ENCODE data around the gene SLC1A2.

SLC1A2 gene

DNA sequence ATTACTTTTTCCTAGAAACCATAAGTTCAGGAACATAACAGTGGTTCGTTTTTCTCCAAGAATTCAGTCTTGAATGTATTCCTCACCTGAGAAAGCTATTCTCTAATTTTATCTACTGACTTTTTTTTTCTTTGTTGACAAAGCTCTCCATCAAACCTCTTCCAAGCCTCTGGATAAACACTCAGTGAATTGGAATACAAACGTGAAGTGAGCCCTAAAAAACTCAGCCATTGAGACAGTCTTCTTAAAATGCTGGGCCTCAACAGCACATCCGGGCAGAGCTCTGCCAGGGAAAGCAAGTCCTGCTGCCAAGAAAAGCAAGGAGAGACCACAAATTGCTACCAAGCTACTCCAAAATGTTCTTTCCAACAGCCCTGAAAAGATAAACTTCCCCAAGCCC, 7.7 kb upstream of the SLC1A2 start:
- Histone ChIP-seq H3K4me1 (ENCODE audit: control insufficient read depth, insufficient read depth, low read length) (no peaks in the 10 kb centered on the region), H3K36me3 (ENCODE audit: control insufficient read depth, insufficient read depth, low read length) (peaks cover 3% of the 10 kb centered on the region; the same call in 1 of the 2 replicates), H3K27me3 (ENCODE audit: control insufficient read depth, insufficient read depth, low read length) (peaks cover 28% of the 10 kb centered on the region), H3K4me3 (ENCODE audit: low read depth, low read length) (no peak overlapping the region), H3K9ac (ENCODE audit: low read depth, low read length) (no peak overlapping the region), H3K27ac (ENCODE audit: low read depth, low read length) (no peak overlapping the region), H3K9me3 (ENCODE audit: control insufficient read depth, insufficient read depth, low read length) (no peaks in the 10 kb centered on the region)

DNA sequence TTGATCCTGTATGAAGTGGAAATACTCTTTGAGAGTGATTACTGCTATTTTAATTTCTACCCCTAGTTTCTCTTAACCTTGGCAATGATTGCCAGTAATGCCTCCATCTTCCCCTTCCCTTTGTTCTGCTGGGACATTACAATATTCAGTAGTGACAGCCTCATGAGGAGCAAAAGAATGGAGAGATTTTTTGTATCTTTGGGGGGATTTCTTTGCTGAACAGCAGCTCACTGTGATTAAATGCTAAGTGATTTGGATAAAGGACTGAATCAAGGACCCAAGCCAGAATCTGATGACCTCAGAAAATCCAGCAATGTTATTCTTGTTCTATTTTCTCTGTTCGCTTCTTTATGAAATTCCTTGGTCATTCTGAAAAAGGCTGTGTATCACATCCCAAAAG, 7.0 kb upstream of the SLC1A2 start:
- Histone ChIP-seq H3K9me3 (ENCODE audit: control insufficient read depth, insufficient read depth, low read length) (no peaks in the 10 kb centered on the region), H3K4me3 (ENCODE audit: low read depth, low read length) (no peak overlapping the region), H3K27me3 (ENCODE audit: control insufficient read depth, insufficient read depth, low read length) (peaks cover 35% of the 10 kb centered on the region), H3K9ac (ENCODE audit: low read depth, low read length) (no peak overlapping the region), H3K36me3 (ENCODE audit: control insufficient read depth, insufficient read depth, low read length) (no peaks in the 10 kb centered on the region), H3K27ac (ENCODE audit: low read depth, low read length) (no peak overlapping the region), H3K4me1 (ENCODE audit: control insufficient read depth, insufficient read depth, low read length) (no peaks in the 10 kb centered on the region)

DNA sequence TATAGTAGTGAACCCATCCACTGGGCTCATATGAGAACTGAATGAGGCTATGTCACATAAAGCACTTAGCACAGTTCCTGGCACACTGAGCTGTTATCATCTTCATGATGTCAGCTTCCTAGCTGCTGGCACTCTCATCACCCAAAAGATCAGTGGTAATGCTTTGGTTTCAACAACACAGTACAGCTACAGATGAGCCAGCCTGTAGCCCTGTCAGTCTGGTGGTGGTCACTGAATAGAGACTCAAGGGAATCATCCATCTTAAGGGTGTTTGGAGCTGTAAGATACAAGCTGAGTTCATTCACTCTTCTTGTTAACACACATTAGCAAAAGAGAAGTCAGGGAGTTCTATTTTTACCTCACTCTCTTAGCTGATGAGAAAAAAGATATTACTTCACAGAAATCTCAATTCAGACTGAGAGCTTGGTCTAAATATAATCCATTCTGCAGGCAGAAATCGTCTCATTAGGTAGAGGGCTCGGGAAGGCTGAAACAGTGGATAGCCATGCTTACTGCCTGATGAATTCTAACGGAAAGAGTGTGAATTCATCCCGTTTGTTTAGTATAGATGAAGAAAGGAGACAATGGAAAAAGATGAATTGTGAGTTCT, 6.3 kb upstream of the SLC1A2 start:
- H3K36me3 ChIP-seq (ENCODE audit: control insufficient read depth, insufficient read depth, low read length), result no peaks in the 10 kb centered on the region
- no peak overlapping the region for H3K4me3 ChIP-seq (ENCODE audit: low read depth, low read length)
- H3K27ac ChIP-seq (ENCODE audit: low read depth, low read length), result no peak overlapping the region
- no peaks in the 10 kb centered on the region for H3K9me3 ChIP-seq (ENCODE audit: control insufficient read depth, insufficient read depth, low read length)
- H3K27me3 ChIP-seq (ENCODE audit: control insufficient read depth, insufficient read depth, low read length), result peaks cover 42% of the 10 kb centered on the region
- H3K4me1 ChIP-seq (ENCODE audit: control insufficient read depth, insufficient read depth, low read length), result no peaks in the 10 kb centered on the region
- H3K9ac ChIP-seq (ENCODE audit: low read depth, low read length), result no peak overlapping the region

DNA sequence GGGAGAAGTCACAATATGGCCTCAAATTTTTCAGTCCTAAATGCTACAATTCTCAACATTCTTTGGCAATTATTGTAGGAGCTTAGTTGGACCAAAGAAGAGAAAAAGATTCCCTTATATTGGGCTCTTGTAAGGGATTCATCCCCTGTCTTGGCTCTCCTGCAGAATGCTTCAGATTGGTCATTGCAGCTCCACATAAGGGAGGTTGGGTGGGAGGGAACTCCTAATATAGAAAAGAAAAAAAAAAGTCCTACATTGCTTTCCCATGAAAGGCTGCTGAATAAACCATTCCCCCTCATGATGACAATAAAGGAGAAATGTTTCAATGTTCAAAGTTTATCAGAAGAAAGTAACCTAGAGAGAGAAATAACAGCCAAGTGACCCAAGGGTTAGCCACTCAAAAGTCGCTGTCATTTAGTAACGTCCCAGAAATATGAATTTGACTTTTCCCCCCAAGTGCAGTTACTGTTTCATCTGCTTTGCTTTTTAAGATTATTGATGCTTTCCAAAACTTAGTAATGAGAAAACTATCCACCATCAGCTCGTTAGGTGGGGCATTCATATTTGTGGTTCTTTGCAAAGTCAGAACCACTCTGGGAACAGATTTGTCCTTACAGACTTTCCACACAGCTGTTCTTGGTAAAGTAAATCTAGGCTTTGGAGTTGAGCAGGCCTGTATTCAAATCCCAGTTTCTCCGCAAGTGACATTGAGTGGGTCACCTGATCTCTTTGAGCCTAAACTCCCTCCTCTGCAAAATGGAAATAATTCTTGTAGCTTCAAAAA, 5.0 kb upstream of the SLC1A2 start:
- Histone ChIP-seq H3K36me3 (ENCODE audit: control insufficient read depth, insufficient read depth, low read length) (no peaks in the 10 kb centered on the region), H3K27me3 (ENCODE audit: control insufficient read depth, insufficient read depth, low read length) (peaks cover 55% of the 10 kb centered on the region), H3K9ac (ENCODE audit: low read depth, low read length) (no peak overlapping the region), H3K27ac (ENCODE audit: low read depth, low read length) (no peak overlapping the region), H3K4me1 (ENCODE audit: control insufficient read depth, insufficient read depth, low read length) (no peaks in the 10 kb centered on the region), H3K4me3 (ENCODE audit: low read depth, low read length) (no peak overlapping the region), H3K9me3 (ENCODE audit: control insufficient read depth, insufficient read depth, low read length) (no peaks in the 10 kb centered on the region)

DNA sequence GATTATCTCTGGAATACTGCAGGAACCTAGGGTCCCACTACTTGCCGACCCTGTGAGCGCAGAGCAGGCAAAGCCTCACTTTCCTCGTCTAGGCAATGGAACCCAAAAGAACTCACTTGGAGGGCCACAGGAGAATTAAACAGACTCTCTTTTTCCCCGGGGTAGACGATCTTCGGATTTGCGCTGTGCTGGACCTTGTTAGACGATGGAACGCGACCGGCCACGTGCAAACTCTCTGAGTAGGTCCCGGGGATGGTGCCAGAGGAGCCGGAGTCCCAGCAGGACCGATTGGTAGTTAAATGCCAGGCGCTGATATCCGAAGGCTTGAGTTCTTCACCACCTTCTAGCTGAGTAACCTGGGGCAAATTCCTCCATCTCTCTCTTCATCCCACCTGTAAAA, 1.0 kb upstream of the SLC1A2 start:
- no peak overlapping the region for H3K27ac ChIP-seq (ENCODE audit: low read depth, low read length)
- H3K4me3 ChIP-seq (ENCODE audit: low read depth, low read length), result peak overlapping the region; percentile 72
- peaks cover 6% of the 10 kb centered on the region; the same call in 1 of the 2 replicates for H3K4me1 ChIP-seq (ENCODE audit: control insufficient read depth, insufficient read depth, low read length)
- H3K9ac ChIP-seq (ENCODE audit: low read depth, low read length), result no peak overlapping the region
- H3K36me3 ChIP-seq (ENCODE audit: control insufficient read depth, insufficient read depth, low read length), result no peaks in the 10 kb centered on the region
- H3K9me3 ChIP-seq (ENCODE audit: control insufficient read depth, insufficient read depth, low read length), result no peaks in the 10 kb centered on the region
- H3K27me3 ChIP-seq (ENCODE audit: control insufficient read depth, insufficient read depth, low read length), result peaks cover 92% of the 10 kb centered on the region

DNA sequence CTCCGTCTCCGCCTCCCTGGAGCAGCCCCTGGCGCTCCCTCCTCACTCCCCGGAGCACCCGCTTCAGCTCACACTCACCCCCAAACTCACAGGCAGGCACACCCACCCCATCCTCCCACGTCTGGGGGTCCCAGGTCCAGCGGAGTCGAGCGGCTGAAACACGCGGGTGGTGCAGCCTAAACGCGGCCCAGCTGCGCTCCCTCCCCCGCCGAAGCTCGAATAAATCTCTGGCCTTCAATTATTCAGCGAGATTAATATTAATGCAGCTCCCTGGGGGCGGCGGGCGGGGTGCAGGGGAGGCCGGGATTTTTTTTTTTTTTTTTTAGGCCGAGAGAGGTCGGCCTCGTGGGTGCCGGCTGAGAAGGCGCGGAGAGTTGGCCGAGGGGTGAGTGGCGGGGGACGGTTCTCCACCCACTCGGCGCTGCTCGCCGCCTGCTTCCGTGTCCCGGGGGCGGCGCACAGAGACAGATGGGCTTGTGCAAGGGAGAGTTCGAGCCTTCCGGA, 524 bp upstream of the SLC1A2 start:
- H3K9ac ChIP-seq (ENCODE audit: low read depth, low read length), result 0 out of 2 replicates have a peak overlapping the region, but pooled peaks have one; percentile 7
- H3K4me3 ChIP-seq (ENCODE audit: low read depth, low read length), result peak overlapping the region; percentile 72
- peaks cover 6% of the 10 kb centered on the region; the same call in 1 of the 2 replicates for H3K4me1 ChIP-seq (ENCODE audit: control insufficient read depth, insufficient read depth, low read length)
- peaks cover 94% of the 10 kb centered on the region for H3K27me3 ChIP-seq (ENCODE audit: control insufficient read depth, insufficient read depth, low read length)
- H3K27ac ChIP-seq (ENCODE audit: low read depth, low read length), result no peak overlapping the region
- no peaks in the 10 kb centered on the region for H3K9me3 ChIP-seq (ENCODE audit: control insufficient read depth, insufficient read depth, low read length)
- H3K36me3 ChIP-seq (ENCODE audit: control insufficient read depth, insufficient read depth, low read length), result no peaks in the 10 kb centered on the region

DNA sequence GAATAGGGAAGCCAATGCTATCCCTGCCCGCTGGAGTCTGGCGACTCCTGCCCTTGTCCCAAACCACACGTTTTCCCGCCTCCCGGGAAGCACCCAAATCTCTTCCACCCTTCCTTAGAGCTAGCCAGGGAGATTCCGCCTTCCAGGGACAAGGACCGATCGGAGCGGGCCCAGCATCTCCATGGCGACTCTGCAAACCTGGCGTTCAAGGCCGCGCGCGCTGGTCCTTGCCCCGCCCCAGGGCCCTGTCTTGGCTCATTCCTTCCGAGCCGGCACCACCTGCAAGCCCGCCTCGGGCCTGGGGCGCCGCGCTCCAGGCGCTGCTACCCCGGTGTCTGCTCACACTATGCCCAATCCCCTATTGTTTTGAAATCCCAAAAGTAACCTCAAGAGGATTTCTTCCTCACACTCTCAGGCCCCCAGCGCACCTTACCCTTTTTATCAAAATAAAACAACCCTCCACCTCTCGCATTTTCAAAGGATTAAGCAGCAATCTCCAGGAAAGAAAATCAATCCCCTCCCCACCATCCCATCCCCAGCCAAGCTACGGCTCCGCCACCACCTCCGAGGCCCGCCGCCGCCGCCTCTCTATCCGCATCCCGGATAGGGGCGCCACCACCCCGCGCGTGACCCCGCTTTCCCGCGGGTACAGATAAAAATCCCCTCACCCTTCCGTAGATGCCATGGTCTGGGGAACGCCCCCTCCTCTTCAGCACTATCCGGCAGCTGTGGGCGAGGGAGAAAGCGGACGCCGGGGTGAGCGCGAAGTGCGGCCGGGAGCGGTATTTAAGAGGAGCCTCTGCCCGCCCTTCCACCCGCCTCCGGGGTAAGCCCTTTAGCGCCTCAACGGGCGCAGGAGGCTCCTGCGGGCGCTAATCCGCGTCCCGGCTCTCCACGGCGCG, 825 bp downstream of the SLC1A2 start:
- Histone ChIP-seq H3K4me1 (ENCODE audit: control insufficient read depth, insufficient read depth, low read length) (peaks cover 6% of the 10 kb centered on the region; the same call in 1 of the 2 replicates), H3K9me3 (ENCODE audit: control insufficient read depth, insufficient read depth, low read length) (no peaks in the 10 kb centered on the region), H3K27me3 (ENCODE audit: control insufficient read depth, insufficient read depth, low read length) (peaks cover 98% of the 10 kb centered on the region), H3K27ac (ENCODE audit: low read depth, low read length) (no peak overlapping the region), H3K4me3 (ENCODE audit: low read depth, low read length) (peak overlapping the region; percentile 72), H3K36me3 (ENCODE audit: control insufficient read depth, insufficient read depth, low read length) (no peaks in the 10 kb centered on the region), H3K9ac (ENCODE audit: low read depth, low read length) (no peak overlapping the region)

DNA sequence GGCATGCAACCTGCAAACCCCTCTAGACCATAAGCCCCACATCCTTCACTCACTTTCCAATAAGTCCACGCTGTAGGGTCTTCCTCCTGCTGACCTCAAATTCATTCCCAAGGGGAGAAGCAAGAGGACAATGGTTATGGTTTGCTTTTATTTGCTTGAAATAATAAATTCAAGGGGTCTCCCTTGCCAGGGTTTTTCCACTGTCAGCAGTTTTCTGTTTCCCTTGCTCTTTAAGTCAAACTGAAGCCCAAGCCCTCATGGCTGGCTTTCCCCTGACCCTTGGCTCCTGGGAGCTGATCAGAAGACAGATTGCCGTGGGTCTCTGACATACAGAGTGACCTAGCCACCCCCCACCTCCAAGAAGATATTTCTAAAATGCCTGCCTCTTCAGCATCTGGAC, 3.9 kb downstream of the SLC1A2 start:
- no peak overlapping the region for H3K9ac ChIP-seq (ENCODE audit: low read depth, low read length)
- H3K9me3 ChIP-seq (ENCODE audit: control insufficient read depth, insufficient read depth, low read length), result no peaks in the 10 kb centered on the region
- H3K27me3 ChIP-seq (ENCODE audit: control insufficient read depth, insufficient read depth, low read length), result peaks cover 68% of the 10 kb centered on the region
- H3K4me3 ChIP-seq (ENCODE audit: low read depth, low read length), result no peak overlapping the region
- no peak overlapping the region for H3K27ac ChIP-seq (ENCODE audit: low read depth, low read length)
- peaks cover 6% of the 10 kb centered on the region; the same call in 1 of the 2 replicates for H3K4me1 ChIP-seq (ENCODE audit: control insufficient read depth, insufficient read depth, low read length)
- H3K36me3 ChIP-seq (ENCODE audit: control insufficient read depth, insufficient read depth, low read length), result no peaks in the 10 kb centered on the region

DNA sequence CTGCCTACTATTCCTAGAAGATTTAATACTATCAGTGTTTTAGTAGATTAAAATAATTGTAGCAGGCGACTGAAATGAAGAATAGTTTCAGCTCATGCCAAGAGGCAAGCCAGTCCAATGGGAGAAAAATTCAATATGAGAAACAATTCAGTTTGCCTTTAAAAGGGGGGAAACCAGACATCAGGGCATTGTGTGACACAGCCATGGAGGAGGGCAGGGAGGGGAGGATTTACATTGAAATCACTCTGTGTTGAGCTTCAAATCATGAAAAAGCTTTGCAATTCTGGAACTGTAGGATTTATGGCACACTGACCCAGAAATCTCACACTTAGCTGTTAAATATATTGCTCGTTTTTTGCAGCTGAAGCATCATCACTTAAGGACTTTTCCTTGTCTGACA, 4.6 kb downstream of the SLC1A2 start:
- no peak overlapping the region for H3K4me3 ChIP-seq (ENCODE audit: low read depth, low read length)
- H3K36me3 ChIP-seq (ENCODE audit: control insufficient read depth, insufficient read depth, low read length), result no peaks in the 10 kb centered on the region
- H3K27ac ChIP-seq (ENCODE audit: low read depth, low read length), result no peak overlapping the region
- H3K9ac ChIP-seq (ENCODE audit: low read depth, low read length), result no peak overlapping the region
- no peaks in the 10 kb centered on the region for H3K9me3 ChIP-seq (ENCODE audit: control insufficient read depth, insufficient read depth, low read length)
- peaks cover 6% of the 10 kb centered on the region; the same call in 1 of the 2 replicates for H3K4me1 ChIP-seq (ENCODE audit: control insufficient read depth, insufficient read depth, low read length)
- peaks cover 61% of the 10 kb centered on the region for H3K27me3 ChIP-seq (ENCODE audit: control insufficient read depth, insufficient read depth, low read length)

DNA sequence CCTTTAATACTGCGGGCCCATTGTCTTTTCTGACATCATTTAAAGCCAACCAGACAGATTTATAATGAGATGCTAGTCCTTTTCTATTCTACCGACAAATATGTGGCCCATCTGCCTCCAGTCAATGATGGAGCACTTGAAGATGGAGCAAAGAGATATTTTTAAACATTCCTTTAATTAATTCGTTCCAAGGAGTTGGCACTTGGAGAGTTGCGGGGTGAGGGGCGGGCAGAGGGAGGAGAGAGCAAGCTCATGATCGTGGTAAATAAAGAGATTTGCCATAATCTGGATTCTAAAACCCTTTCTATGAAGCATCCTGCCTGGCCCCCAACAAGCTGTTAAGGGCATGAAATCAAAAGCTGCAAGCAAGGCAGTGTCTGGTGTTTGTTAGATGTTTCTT, 5.0 kb downstream of the SLC1A2 start:
- Histone ChIP-seq H3K27me3 (ENCODE audit: control insufficient read depth, insufficient read depth, low read length) (peaks cover 56% of the 10 kb centered on the region), H3K9me3 (ENCODE audit: control insufficient read depth, insufficient read depth, low read length) (no peaks in the 10 kb centered on the region), H3K36me3 (ENCODE audit: control insufficient read depth, insufficient read depth, low read length) (no peaks in the 10 kb centered on the region), H3K27ac (ENCODE audit: low read depth, low read length) (no peak overlapping the region), H3K4me1 (ENCODE audit: control insufficient read depth, insufficient read depth, low read length) (peaks cover 6% of the 10 kb centered on the region; the same call in 1 of the 2 replicates), H3K4me3 (ENCODE audit: low read depth, low read length) (no peak overlapping the region), H3K9ac (ENCODE audit: low read depth, low read length) (no peak overlapping the region)
